Upper lobe of left lung (tissue), 6 donors: ENCODE results near the gene THSD7A. TPM values are rescaled to one million over a fixed set of nuclear protein-coding genes. Genes with fewer than 3 reads are reported as not detected.

Experiments
- ATAC-seq, 2 donors: fragments of 200-7000 bp; cut with Tn5 transposase; one replicate each; pipeline ENCODE4 v1.9.1; 2022; ENCODE audit warnings: mild to moderate bottlenecking in 2 of 2, moderate library complexity in 2 of 2; ENCODE audit not compliant: low FRiP score in 2 of 2
- DNase-seq, 2 donors: peaks; one replicate each; pipeline ENCODE4 v3.0.0-alpha.2; 2019 to 2020
- H3K27ac ChIP-seq, 4 donors: fragments of 200-600 bp; sonication (generic); one replicate each; pipeline ENCODE4 v1.5.1; 2016 to 2019
- H3K27me3 ChIP-seq, 4 donors: fragments of 200-600 bp; sonication (generic); one replicate each; pipeline ENCODE4 v1.5.1; 2017 to 2019
- H3K36me3 ChIP-seq, 4 donors: fragments of 200-600 bp; sonication (generic); one replicate each; pipeline ENCODE4 v1.5.1; 2016 to 2019
- H3K4me1 ChIP-seq, 4 donors: fragments of 200-600 bp; sonication (generic); one replicate each; pipeline ENCODE4 v1.5.1; 2018 to 2019
- H3K4me3 ChIP-seq, 4 donors: fragments of 200-600 bp; sonication (generic); one replicate each; pipeline ENCODE4 v1.5.1; 2017 to 2019; ENCODE audit warnings: mild to moderate bottlenecking in 2 of 4, moderate library complexity in 1 of 4
- H3K9me3 ChIP-seq, 4 donors: fragments of 200-600 bp; sonication (generic); one replicate each; pipeline ENCODE4 v1.5.1; 2018 to 2019
- EP300 ChIP-seq, 4 donors: sonication (generic); formaldehyde crosslinking; IDR thresholded peaks; one replicate each; pipeline ENCODE4 v1.5.1; 2017; ENCODE audit warnings: antibody characterized with exemption in 4 of 4, control low read depth in 2 of 4
- POLR2A ChIP-seq, 4 donors: fragments of 450-650 bp; IDR thresholded peaks; one replicate each; pipeline ENCODE4 v1.5.1; 2016 to 2017; ENCODE audit warnings: antibody characterized with exemption in 4 of 4, mild to moderate bottlenecking in 2 of 4
- POLR2AphosphoS5 ChIP-seq, 2 donors: sonication (generic); formaldehyde crosslinking; IDR thresholded peaks; one replicate each; pipeline ENCODE4 v1.5.1; 2017; ENCODE audit warnings: antibody characterized with exemption in 2 of 2
- WGBS, 2 donors: methylation state at CpG; one replicate each; pipeline ENCODE4 v1.1.5; 2017 to 2018; 5-methylcytosine and 5-hydroxymethylcytosine counted together
- total RNA-seq, 6 donors: library from RNA; depleted of rRNA in 4 of 6; stranded (reverse); fragments of >200 nt in 4 of 6; gene quantifications; one replicate each; pipeline versions ENCODE4 v1.1.0 to v1.2.1, GENCODE V29; 2016 to 2021
- TF ChIP-seq, protein P1 (sequence below), 6 experiments: fragments of 450-650 bp in 4 of 6; fragments of 200-600 bp in 2 of 6; sonication (generic) in 2 of 6; IDR thresholded peaks; one replicate each; pipeline ENCODE4 v1.5.1; 2016 to 2019; ENCODE audit warnings: antibody characterized with exemption in 6 of 6
- donor health status: DM: no; HTN: no; CAD: no; lungs with moderate emphysema.
- donor health status: DM: no; HTN: yes; CAD: no; lungs with severe emphysema.

Gene THSD7A
- total RNA-seq, 6 donors from 2014 or later, result 5.1 to 15.7 (median 7.0) TPM

DNA sequence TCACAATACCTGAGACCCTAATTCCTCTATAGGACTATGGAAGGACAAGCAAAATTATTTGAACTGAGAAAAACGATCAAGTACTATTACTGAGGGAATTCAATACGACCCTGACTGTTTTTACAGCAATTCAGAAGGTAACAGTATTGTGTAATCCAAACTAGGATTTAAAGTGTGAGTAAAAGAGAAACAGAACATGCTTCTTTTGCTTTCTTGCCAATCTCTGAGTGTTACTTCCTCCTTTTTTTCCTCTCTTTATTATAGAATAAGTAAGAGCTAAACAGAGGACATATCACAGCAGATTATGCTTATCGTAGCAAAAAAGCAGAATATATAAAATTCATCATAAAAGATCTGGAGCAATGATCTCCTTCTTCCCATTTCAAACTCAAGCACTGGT lies 292.1 kb downstream of the THSD7A start:
- no peak overlapping the region for H3K4me3 ChIP-seq
- peak in 1 of 2 donors; percentile 60 for ATAC-seq
- H3K27me3 ChIP-seq, result no peaks in the 10 kb centered on the region
- no peak for DNase-seq
- peaks cover 0 to 13% (median 6%) of the 10 kb centered on the region in 4 donors for H3K4me1 ChIP-seq
- WGBS, 2 donors, result 18 to 25% methylated on average over 3 of the region's 3 CpGs
- no peaks in the 10 kb centered on the region for H3K36me3 ChIP-seq
- no peak overlapping the region for H3K27ac ChIP-seq
- no peaks in the 10 kb centered on the region for H3K9me3 ChIP-seq
- no peak for TF ChIP-seq EP300 (IDR thresholded peaks at IDR 0.05)
- no peak for TF ChIP-seq POLR2AphosphoS5 (IDR thresholded peaks at IDR 0.05)
- TF ChIP-seq POLR2A (IDR thresholded peaks at IDR 0.05), result no peak
- TF ChIP-seq, protein P1, sequence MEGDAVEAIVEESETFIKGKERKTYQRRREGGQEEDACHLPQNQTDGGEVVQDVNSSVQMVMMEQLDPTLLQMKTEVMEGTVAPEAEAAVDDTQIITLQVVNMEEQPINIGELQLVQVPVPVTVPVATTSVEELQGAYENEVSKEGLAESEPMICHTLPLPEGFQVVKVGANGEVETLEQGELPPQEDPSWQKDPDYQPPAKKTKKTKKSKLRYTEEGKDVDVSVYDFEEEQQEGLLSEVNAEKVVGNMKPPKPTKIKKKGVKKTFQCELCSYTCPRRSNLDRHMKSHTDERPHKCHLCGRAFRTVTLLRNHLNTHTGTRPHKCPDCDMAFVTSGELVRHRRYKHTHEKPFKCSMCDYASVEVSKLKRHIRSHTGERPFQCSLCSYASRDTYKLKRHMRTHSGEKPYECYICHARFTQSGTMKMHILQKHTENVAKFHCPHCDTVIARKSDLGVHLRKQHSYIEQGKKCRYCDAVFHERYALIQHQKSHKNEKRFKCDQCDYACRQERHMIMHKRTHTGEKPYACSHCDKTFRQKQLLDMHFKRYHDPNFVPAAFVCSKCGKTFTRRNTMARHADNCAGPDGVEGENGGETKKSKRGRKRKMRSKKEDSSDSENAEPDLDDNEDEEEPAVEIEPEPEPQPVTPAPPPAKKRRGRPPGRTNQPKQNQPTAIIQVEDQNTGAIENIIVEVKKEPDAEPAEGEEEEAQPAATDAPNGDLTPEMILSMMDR (IDR thresholded peaks at IDR 0.05), result no peak

DNA sequence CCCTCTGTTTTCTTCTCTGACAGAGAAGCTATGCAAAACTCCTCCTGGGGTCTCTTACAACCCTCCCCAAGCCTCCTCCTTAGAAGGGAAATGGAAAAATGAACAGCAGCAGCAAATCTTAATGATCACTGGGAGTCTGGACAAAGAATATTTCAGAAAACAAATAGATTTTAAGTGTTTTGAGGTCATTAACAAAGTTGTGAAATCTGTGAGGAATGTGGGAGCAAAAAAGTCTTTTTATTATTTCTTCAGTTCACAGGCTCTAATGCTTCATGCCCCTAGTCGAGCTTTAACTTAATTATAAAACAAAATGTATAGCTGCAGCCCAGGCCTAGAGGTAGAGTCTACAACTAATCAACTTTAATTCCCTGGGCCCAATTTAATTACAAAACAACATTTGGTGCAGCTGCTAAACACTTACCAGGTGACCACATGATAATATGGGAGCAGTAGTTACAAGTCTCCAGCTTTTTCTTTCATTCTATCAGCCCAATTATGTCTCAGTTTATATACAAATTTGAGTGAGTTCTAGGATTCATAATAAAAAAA lies 293.2 kb downstream of the THSD7A start:
- Histone ChIP-seq H3K27me3 (no peaks in the 10 kb centered on the region), H3K4me3 (no peak overlapping the region), H3K36me3 (no peaks in the 10 kb centered on the region), H3K4me1 (peaks cover 0 to 13% (median 6%) of the 10 kb centered on the region in 4 donors), H3K27ac (no peak overlapping the region), H3K9me3 (no peaks in the 10 kb centered on the region)
- ATAC-seq (no peak), DNase-seq (no peak)
- TF ChIP-seq EP300 (IDR thresholded peaks at IDR 0.05), result no peak
- TF ChIP-seq, protein P1 (IDR thresholded peaks at IDR 0.05), result no peak
- TF ChIP-seq POLR2A (IDR thresholded peaks at IDR 0.05), result no peak
- no peak for TF ChIP-seq POLR2AphosphoS5 (IDR thresholded peaks at IDR 0.05)
- 67 to 85% methylated on average over 1 of the region's 1 CpG for WGBS, 2 donors

DNA sequence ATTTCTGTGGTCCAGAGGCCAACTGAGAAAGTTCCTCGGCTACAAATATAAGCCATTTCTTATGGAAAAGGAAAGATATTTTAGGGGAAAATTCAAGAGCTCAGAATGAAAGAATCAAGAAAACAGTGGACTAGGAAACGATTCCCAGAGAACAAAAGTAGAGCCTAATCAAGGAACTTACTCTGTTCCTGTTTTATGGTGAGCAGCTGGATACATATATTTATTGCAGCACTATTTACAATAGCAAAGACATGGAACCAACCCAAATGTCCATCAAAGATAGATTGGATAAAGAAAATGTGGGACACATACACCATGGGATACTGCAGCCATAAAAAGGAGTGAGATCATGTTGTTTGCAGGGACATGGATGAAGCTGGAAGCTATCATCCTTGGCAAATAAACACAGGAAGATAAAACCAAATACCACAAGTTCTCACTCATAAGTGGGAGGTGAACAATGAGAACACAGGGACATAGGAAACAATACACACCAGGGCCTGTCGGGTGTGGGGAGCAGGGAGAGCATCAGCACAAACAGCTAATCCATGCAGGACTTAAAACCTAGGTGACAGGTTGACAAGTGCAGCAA lies 298.7 kb downstream of the THSD7A start:
- DNase-seq (no peak), ATAC-seq (no peak)
- no peaks in the 10 kb centered on the region for H3K36me3 ChIP-seq
- 45 to 69% methylated on average over 3 of the region's 3 CpGs for WGBS, 2 donors
- TF ChIP-seq EP300 (IDR thresholded peaks at IDR 0.05) (no peak), POLR2AphosphoS5 (IDR thresholded peaks at IDR 0.05) (no peak), POLR2A (IDR thresholded peaks at IDR 0.05) (no peak)
- TF ChIP-seq, protein P1 (IDR thresholded peaks at IDR 0.05), result no peak
- H3K27ac ChIP-seq, result no peak overlapping the region
- H3K27me3 ChIP-seq, result no peaks in the 10 kb centered on the region
- no peaks in the 10 kb centered on the region for H3K9me3 ChIP-seq
- H3K4me1 ChIP-seq, result peaks cover 0 to 2% (median 0%) of the 10 kb centered on the region in 4 donors
- H3K4me3 ChIP-seq, result no peak overlapping the region

GRCh38 chr7:11529382-11529781 lies 302.6 kb downstream of the THSD7A start:
- Histone ChIP-seq H3K9me3 (no peaks in the 10 kb centered on the region), H3K4me3 (no peak overlapping the region)
- WGBS, 2 donors, result 49 to 62% methylated on average over 3 of the region's 3 CpGs

More at GRCh38 chr7:11529382-11529781, 302.6 kb downstream of the THSD7A start:
- no peak for DNase-seq
- TF ChIP-seq POLR2A (IDR thresholded peaks at IDR 0.05) (no peak), POLR2AphosphoS5 (IDR thresholded peaks at IDR 0.05) (no peak), EP300 (IDR thresholded peaks at IDR 0.05) (no peak)
- TF ChIP-seq, protein P1 (IDR thresholded peaks at IDR 0.05), result no peak
- Histone ChIP-seq H3K27me3 (no peaks in the 10 kb centered on the region), H3K36me3 (no peaks in the 10 kb centered on the region), H3K27ac (no peak overlapping the region), H3K4me1 (peaks cover 0 to 2% (median 0%) of the 10 kb centered on the region in 4 donors)
- no peak for ATAC-seq
